GM18868 (cell line): ENCODE measurements around the gene HMGA1.
"Not testable (repeated sequence)": the region's sequence is repeated elsewhere in the genome, so short reads cannot be mapped to it uniquely, and the experiment has no call there.

ENCODE experiments used
- ATAC-seq: cut with Tn5 transposase; IDR thresholded peaks from one replicate; pipeline ENCODE4 v1.9.1; 2021; ENCODE audit warnings: mild to moderate bottlenecking, moderate library complexity; ENCODE audit not compliant: unreplicated experiment

HMGA1 gene

DNA sequence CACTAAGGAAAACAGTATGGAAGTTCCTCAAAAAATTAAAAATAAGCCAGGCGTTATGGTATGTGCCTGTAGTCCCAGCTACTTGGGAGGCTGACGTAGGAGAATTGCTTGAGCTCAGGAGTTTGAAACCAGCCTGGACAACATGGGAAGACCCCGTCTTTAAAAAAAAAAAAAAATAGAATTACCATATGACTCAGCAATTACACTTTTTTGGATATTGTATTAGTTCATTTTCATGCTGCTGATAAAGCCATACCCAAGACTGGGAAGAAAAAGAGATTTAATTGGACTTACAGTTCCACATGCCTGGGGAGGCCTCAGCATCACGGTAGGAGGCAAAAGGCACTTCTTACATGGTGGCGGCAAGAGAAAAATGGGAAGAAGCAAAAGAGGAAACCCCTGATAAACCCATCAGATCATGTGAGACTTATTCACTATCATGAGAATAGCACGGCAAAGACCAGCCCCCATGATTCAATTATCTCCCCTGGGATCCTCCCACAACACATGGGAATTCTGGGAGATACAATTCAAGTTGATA lies 22.9 kb downstream of the HMGA1 start:
- no peak for ATAC-seq

DNA sequence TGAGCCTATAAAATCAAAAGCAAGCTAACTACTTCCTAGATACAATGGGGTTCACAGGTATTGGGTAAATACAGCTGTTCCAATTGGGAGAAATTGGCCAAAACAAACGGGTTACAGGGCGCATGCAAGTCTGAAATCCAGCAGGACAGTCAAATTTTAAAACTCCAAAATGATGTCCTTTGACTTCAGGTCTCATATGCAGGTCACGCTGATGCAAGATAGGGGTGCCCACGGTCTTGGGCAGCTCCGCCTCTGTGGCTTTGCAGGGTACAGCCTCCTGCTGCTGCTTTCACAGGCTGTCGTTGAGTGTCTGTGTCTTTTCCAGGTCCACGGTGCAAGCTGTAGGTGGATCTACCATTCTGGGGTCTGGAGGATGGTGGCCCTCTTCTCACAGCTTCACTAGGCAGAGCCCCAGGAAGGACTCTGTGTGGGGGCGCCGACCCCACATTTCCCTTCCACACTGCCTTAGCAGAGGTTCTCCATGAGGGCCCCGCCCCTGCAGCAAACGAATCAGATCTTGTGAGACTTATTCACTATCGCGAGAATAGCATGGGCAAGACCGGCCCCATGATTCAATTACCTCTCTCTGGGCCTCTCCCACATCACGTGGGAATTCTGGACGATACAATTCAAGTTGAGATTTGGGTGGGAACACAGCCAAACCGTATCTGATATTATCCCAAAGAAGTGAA lies 24.0 kb downstream of the HMGA1 start:
- ATAC-seq = no peak

DNA sequence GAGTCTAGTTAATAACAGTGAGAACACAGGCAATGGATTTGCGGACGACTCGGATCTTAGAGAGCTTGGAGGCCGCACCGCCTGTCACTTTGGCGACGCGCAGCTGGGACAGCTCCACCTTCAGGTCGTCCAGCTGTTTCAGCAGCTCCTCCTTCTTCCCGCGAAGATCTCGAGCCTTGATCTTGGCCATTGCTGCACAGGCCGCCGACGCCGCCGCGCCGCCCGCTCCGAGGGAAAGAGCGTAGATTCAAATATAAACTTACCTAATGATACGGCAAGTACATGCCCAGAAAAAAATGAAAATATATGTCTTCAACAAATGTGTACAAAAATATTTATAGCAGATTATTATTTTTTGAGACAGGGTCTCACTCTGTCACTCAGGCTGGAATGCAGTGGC lies 26.8 kb downstream of the HMGA1 start:
- not testable (repeated sequence) for ATAC-seq

DNA sequence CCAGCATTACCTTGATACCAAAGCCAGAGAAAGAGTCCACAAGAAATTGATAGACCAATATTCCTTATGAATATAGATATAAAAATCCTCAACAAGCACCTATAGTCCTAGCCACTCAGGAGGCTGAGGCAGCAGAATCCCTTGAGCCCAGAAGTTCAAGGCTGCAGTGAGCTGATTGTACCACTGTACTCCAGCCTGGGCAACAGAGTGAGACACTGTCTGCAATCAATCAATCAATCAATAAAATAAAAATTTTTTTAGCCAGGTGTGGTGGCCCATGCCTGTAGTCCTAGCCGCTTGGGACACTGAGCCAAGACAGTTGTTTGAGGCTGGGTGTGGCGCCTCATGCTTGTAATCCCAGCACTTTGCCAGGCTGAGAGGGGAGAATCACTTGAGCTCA lies 31.1 kb downstream of the HMGA1 start:
- no peak for ATAC-seq

DNA sequence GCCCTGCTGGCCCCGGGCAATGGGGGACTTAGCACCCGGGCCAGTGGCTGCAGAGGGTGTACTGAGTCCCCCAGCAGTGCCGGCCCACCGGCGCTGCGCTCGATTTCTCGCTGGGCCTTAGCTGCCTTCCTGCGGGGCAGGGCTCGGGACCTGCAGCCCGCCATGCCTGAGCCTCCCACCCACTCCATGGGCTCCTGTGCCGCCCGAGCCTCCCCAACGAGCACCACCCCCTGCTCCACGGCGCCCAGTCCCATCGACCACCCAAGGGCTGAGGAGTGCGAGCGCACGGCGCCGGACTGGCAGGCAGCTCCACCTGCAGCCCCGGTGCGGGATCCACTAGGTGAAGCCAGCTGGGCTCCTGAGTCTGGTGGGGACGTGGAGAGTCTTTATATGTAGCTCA lies 32.5 kb downstream of the HMGA1 start:
- ATAC-seq = not testable (repeated sequence)

DNA sequence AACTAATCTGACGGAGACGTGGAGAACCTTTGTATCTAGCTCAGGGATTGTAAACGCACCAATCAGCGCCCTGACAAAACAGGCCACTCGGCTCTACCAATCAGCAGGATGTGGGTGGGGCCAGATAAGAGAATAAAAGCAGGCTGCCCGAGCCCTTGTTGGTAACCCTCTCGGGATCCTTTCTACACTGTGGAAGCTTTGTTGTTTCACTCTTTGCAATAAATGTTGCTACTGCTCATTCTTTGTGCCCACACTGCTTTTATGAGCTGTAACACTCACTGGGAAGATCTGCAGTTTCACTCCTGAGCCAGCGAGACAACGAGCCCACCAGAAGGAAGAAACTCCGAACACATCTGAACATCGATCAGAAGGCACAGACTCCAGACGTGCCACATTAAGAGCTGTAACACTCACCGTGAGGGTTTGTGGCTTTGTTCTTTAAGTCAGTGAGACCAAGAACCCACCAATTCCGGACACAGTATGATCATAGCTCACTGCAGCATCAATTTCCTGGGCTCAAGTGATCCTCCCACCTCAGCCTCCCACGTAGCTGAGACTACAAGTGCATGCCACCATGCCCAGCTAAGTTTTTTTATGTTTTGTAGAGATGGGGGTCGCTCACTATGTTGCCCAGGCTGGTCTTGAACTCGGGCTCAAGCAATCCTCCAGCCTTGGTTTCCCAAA lies 33.1 kb downstream of the HMGA1 start:
- not testable (repeated sequence) for ATAC-seq

DNA sequence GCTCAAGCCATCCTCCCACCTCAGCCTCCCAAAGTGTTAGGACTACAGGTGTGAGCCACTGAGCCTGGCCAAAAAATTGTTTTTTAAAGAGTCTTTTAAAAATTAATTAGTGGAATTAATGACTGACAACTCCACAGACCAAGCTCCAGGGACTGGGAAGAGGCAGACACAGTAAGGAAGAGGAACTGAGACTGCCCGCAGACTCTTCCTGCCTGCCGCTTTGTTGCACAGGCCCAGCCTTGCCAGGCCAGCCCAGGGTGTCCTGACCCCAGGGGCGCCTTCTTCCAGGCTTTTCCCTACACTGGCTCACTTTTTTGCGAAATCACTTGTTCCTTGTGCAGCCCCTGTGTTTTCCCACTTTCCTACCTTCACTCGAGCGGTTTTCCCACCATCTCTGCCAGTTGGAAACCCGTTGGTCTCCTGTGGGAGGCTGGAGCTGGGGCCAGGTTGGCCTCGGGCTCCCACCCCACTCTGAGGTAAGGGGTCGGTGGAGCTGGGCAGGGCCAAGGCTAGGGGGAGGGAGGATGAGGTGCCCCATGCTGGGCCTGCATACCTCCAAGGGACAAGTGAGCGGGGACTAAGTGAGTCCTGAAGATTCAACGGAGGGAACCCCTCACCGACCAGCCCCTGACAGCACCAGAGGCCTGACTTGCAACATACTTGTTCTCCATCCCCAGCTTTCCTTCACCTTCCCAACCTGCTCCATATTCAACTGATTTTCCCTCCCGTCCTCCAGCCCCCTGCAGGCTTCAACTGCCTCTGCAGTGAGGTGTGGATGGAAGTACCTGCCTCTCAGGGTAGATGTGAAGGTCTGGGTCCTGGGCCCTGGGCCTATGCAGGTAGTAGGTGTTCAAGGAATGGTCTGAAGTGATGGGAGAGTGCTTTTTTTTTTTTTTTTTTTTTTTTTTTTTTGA lies 35.6 kb downstream of the HMGA1 start:
- no peak for ATAC-seq

DNA sequence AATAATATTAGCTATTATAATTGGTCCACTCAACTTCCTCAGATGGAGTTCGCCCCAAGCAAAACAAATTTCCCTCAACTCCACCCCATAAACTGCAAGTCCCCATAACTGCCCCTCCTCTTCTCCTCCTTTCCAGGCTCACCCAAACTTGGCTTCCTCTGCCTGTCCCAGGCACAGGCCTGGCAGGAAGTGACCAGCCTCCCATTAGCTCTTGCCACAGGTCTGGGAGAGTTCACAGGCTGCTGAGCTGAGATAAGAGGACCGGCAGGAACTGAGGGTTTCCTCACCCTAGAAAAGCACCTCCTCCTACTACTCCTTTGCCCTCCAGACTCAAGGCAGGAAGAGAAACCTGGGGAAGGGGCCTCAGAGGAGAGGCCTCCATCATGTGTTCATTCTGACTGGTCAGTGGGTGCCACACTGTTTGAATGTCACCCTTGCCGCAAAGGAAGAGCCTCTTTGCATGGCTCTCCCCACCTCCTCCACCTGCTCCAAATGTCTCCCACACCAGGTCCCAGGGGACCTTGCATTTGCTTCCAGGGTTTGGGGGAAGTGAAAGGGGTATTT lies 36.7 kb downstream of the HMGA1 start:
- no peak for ATAC-seq

DNA sequence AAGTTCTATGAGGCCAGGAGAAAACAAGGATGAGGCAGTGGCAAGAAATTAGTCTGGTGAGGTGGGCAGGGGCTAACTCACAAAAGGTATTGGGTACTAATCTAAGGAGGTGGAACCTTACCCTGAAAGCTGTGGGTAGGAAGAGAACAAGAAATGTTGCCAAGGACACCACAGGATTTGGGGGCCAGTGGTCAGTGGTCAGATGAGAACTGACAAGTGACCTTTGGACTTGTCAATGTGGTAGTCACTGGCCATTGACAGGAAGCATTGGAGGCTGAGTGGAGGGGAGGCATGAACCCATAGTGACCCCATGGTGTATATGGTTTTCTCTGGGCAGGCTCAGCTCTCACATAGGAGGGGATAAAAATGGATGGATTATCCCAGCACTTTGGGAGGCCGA lies 37.5 kb downstream of the HMGA1 start:
- no peak for ATAC-seq

DNA sequence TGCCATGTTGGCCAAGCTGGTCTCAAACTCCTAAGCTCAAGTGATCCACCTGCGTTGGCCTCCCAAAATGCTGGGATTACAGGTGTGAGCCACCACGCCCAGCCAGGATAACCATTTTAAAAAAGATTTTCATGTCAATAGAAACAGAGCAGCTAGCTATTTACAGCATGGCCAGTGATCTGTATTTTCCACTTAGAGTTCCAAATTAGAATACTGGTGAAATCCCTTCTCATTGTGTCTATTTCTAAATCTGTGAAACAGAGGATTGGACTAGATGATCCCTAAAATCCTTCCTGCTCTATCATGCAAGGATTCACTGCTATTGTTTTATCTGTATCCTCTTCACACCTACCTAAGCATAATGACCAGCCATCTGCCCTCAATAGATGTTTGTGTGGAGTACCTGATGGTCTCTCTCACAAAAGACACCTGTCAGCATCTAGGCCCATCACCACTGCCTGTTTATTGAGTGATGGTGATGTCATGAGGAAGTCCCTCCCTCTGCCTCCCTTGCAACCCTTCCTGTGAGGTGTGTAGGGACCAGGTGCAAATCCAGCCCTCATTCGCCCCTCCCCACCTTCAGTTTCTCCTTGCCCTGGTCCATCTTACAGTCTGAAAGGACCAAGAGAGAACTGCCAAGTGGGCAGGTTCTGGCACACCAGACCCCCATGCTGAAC lies 38.6 kb downstream of the HMGA1 start:
- no peak for ATAC-seq

DNA sequence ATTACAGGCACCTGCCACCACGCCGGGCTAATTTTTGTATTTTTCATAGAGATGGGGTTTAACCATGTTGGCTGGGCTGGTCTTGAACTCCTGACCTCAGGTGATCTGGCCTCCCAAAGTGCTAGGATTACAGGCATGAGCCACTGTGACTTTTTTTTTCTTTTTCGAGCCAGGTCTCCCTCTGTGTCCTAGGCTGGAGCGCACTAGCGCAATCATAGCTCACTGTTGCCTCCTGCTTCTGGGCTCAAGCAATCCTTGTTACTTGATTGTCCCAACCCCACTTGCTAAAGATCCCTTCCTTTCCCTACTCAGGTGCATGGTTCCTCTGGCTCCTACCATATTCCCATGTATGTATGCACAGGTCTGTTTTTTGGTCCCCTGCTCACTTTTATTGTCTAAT lies 39.5 kb downstream of the HMGA1 start:
- no peak for ATAC-seq

DNA sequence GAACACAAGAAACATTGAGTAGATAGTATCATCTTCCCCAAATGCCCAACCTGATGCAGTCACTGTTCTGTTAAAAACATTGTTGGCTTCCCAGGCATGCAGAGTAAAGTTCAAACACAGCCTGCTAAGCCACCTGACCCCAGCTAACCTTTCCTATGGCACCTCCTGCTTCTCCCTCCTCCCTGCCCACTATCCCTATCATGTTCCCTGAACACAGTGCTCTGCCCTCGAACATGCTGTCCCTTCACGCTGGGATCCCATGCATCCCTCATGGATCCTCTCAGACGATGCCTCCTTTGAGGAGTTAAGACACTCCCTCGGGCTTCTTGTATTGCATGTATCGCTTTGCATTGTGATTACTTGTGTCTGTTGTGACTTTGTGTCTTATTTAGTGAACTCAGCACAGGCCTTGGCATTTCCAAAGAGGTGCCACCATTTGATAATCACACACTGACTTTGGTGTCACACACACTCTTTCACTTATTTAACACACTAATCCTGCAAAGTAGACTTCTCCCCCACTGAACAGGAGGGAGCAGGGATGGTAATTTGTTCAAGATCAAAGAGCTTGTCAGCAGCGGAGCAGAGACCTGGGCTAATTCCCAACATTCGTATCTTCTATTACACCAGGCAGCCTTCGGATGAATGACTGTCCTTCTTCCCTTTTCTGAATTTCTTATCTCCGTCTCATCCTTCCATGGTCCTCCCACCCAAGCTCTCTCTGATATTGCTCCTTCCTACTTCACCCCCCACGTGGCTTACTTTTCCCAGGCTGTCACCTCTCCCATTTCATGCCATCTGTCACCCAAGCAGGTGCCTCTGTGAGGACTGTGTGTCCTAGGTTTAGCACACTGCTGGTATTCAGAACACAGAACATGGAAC lies 40.4 kb downstream of the HMGA1 start:
- no peak for ATAC-seq

DNA sequence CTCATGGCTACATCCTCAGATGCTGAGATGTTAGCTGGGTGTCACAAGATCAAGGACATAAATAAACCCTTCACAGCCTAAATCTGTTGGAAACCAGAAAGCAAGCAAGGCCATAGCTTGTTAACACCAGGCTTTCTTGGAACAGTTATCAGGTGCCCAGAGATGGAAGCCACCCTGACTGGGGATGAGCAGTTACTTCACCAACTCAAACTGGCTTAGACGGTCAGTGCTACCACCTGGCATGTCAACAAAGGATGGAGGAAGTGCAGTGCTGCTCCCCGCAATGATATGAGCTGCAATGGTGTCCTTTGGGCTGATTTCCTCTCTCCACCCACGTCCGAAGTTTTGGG lies 41.1 kb downstream of the HMGA1 start:
- ATAC-seq = no peak

DNA sequence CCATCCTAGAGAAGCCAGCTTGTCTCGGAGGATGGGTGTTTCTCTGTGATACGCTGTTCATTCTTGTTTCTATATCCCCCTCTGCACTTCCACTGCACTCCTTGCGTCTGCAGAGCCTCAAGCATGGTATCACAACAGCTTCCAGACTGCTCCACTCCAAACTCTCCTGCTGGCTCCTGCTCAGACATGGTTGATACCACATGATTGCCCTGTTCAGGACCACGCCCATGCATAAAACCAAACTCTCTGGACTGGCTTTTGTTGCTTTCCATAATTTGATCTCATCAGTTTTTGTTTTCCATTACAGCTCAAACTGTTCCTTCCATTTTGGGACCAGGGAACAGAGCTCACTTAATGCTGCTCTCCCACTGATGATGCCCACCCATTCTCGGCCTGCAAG lies 42.2 kb downstream of the HMGA1 start:
- ATAC-seq = no peak

DNA sequence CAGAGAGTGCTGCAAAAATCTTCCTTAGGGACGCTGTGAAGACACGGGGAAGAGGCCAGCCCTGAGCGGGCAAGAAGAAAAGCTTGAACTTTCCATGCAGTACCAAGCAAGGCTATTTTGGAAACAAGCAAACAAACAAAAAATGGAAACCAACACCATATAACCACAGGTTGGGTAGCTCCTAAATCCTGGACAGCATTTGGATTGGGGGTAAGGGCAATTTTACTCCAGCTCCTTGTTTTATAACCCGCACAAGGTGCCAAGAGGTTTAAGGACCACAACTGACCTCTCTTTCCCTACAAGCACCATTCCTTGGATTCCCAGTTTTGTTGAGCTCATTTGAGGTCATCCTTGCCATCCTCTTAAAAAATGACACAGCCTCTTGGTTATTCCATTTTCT lies 43.5 kb downstream of the HMGA1 start:
- no peak for ATAC-seq

DNA sequence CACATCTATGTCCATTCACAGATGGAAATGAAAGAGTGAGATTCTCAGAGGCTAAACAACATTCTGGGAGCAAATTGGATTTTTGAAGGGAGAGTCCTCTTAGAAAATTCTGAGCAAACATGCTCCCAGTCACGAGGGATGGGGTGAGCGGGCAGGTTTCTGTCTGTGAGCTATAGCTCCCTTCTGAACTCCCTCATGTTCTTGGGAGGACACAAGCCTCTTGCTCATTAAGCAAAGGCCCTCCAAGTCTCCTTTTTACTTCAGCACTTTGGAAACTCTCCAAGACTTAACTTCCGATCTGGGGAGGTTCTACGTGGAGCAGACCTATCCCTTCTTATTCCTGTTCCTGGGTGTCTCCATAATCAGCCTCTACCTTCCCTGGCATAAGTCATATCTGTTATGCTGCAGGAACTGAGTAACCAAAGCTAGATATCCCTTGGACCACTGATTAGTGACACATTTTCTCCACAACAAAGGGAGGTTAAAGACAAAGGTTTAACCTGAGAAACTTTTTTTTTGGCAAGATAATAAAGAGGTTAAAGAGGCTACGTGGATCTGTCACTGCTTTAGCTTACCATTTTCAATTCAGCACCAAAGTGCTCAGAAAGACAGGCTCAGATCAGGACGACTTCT lies 45.1 kb downstream of the HMGA1 start:
- no peak for ATAC-seq

DNA sequence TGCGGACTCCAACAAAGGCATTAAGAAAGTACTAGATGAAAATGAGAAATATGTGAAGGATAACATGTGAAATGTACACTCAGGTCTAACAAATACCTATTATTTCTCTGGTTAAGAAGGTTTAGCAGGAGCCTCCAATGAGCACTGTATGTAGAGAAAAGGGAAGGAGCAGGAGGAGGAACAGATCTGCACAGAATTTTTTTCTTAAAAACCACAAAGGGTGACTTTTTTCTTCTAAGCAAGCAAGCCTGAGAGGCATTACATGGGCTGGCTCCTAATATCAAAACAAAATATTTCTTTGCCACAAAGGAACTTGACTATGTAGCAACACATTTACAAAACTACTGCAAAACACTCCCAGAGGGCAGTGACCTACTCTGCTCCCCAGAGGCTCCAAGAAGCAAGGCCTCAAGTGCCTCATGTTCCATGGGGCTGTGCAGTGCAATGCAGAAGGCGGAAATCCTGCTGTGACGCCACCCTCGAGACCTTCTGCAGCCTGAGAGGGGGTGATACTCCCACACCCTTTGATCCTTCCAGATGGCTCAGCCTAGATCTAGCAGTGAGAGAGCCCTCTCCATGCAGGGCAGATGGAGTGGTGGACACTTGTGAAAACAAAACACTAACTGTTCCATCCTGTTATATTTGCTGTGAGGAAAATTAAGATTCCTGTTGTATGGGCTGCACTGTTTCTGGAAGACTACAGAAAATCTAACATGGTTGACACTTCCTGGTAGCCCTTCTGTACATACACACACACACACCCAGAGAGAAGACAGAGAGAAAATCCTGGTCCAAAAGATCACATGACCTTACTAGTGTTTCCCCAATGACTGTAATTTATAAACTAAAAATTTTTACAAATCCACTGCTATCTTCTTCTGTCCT lies 48.1 kb downstream of the HMGA1 start:
- ATAC-seq = no peak

DNA sequence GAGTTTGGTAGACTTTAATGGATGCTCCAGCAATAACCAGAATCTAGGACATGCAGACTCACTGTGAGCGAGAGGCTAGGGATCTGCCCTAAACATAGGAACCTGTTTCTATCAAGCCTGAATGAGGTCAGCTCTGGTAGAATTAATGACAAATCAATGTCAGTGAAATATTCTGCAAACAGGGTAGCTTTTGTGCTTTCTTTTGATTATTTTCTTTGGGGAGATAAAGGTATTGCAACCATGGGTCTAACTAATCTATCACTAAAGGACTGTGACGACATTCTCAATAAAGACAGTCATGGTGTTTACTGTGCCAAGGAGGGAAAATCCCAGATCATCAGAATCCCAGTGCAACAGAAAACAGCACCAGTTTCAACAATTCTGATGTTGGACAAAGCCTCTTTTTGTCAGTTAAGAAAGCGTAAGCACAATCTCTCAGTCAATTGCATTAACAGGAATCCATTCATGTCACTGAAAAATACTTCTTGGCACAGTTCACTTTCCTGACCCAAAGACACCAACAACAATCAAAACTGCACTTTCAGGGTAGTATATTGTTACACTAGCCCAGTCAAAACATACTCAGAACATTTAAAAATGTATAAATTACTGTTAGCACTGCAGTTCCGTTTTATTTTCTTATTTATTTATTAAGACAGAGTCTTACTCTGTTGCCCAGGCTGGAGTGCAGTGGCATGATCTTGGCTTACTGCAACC lies 48.9 kb downstream of the HMGA1 start:
- ATAC-seq = no peak
